Measurements from ENCODE around the gene RASL11A. TPM values are rescaled to one million over a fixed set of nuclear protein-coding genes. Genes with fewer than 3 reads are reported as not detected.

RASL11A gene
- total RNA-seq, 4 donors from 2014 or later = 9.5 to 24.0 (median 18.1) TPM

DNA sequence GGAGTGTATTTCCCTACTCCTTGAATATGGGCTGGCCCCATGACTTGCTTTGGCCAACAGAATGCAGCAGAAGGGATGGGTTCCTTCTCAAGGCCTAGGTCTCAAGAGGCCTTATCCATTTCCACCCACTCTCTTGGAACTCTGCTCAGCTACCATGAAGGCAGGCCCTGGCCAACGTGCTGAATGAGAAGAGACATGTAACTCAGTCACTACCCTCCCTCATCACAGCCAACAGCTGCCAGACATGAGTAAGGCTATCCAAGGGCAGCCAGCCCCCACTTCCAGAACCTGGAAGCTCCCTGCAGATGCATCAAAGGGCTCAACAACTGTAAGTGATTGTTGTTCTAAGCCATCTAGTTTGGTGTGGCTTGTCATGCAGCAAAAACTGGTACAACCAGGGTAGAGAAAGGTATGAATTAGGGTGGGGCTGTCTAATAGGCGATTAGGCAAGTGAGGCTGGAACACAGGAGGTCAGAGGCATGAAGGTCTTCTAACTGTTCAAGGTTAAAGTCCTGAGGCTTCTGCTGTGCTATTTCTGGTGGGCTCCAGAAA, 1.4 kb upstream of the RASL11A start:
- intact Hi-C loops (cut with DNase I; ENCODE audit: low total_unique reads) = no loop called here
- no peak overlapping the region for H3K4me3 ChIP-seq (ENCODE audit: low read depth, poor library complexity, severe bottlenecking)
- WGBS, 2 donors = 37 to 46% methylated on average over 2 of the region's 2 CpGs
- no peak for TF ChIP-seq POLR2A (IDR thresholded peaks at IDR 0.05)
- TF ChIP-seq, protein P1, sequence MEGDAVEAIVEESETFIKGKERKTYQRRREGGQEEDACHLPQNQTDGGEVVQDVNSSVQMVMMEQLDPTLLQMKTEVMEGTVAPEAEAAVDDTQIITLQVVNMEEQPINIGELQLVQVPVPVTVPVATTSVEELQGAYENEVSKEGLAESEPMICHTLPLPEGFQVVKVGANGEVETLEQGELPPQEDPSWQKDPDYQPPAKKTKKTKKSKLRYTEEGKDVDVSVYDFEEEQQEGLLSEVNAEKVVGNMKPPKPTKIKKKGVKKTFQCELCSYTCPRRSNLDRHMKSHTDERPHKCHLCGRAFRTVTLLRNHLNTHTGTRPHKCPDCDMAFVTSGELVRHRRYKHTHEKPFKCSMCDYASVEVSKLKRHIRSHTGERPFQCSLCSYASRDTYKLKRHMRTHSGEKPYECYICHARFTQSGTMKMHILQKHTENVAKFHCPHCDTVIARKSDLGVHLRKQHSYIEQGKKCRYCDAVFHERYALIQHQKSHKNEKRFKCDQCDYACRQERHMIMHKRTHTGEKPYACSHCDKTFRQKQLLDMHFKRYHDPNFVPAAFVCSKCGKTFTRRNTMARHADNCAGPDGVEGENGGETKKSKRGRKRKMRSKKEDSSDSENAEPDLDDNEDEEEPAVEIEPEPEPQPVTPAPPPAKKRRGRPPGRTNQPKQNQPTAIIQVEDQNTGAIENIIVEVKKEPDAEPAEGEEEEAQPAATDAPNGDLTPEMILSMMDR (IDR thresholded peaks at IDR 0.05) = no peak
- DNase-seq (ENCODE audit: low spot score in 2 of 2) = no peak

DNA sequence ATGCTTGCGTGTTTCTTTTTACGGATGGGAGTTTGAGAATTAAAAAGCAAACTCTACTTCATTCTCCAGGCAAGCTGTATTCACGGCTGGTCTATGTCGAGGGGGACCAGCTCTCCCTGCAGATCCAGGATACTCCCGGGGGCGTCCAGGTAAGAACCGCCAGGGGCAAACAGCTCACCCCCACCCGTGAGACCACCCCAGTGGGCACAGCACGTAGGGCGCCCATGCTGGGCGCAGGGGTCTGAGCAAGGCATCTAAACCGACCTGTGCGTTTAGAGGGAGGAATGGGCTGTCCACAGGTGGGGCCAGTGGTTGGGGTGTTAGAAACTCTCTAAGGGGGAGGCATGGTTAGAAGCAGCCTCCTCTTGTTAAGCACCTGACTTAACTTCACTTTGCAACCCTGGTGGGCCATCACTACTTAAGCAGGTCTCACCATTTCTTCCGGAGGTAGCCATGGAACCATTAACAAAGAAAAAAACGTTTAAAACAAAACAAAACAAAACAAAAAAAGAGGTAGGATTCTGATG, 1.0 kb downstream of the RASL11A start:
- TF ChIP-seq POLR2A (IDR thresholded peaks at IDR 0.05) = no peak
- TF ChIP-seq, protein P1 (IDR thresholded peaks at IDR 0.05) = no peak
- WGBS, 2 donors = 46 to 52% methylated on average over 15 of the region's 15 CpGs
- intact Hi-C loops (cut with DNase I; ENCODE audit: low total_unique reads) = no loop called here
- peak overlapping the region; percentile 73 for H3K4me3 ChIP-seq (ENCODE audit: low read depth, poor library complexity, severe bottlenecking)
- no peak for DNase-seq (ENCODE audit: low spot score in 2 of 2)

DNA sequence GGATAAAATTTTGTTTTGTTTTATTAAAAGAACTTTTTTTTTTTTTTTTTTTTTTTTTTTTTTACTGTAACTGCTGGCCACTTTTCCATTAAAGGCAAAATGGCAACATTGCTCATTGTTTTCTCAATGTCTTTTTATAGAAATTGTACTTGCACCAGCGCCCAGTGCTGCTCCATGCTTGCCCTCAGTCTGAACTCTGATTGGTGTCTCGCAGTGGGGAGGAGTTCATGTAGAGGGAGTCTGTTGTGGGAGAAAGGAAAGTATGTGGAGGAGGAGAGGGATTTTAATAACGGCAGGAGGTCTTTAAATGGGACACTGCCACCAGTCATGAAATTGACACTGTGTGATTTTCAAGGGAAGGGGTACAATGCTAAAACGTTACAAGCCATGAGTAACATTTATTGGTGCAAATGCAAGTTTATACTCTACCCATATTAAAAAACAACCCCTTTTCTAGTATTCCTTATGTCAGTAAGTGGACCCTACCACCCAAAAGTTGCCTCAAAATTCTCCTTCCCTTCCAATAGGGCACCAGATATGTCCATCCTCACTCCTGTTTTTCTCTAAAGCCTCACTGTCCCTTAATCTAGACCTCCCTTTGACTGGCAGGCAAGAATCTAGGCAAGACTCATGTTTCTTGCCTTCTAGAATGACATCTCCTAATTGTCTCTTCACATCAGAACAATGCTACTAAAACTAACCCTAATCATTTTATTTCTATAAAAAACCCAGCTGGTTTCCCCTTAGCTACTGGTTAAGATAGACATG, 3.2 kb downstream of the RASL11A start:
- WGBS, 2 donors = 69 to 74% methylated on average over 4 of the region's 4 CpGs
- intact Hi-C loops (cut with DNase I; ENCODE audit: low total_unique reads) = no loop called here
- TF ChIP-seq POLR2A (IDR thresholded peaks at IDR 0.05) = no peak
- TF ChIP-seq, protein P1 (IDR thresholded peaks at IDR 0.05) = no peak
- H3K4me3 ChIP-seq (ENCODE audit: low read depth, poor library complexity, severe bottlenecking) = no peak overlapping the region
- no peak for DNase-seq (ENCODE audit: low spot score in 2 of 2)

DNA sequence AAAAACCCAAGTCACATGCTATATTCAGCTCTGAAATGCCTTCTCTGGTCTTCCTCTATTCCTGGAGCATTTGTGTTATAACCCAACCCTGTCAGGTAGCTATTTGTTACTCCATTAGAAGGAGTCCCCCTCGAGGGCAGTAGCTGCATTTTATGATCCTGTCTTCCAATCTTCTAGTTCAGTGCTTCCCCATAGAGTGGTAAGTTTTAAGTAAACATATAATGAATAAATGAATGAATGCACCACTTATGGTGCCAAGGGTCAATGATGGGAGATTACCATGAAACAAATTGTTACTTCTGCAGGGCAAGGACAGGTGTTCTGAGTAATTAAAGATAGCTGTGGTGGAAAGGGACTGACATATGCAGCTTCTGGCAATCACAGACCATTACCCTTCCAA, 4.0 kb downstream of the RASL11A start:
- no peak for TF ChIP-seq POLR2A (IDR thresholded peaks at IDR 0.05)
- TF ChIP-seq, protein P1 (IDR thresholded peaks at IDR 0.05) = no peak
- WGBS, 2 donors = 27 to 39% methylated on average over 1 of the region's 1 CpG
- DNase-seq (ENCODE audit: low spot score in 2 of 2) = no peak
- intact Hi-C loops (cut with DNase I; ENCODE audit: low total_unique reads) = no loop called here
- H3K4me3 ChIP-seq (ENCODE audit: low read depth, poor library complexity, severe bottlenecking) = no peak overlapping the region

DNA sequence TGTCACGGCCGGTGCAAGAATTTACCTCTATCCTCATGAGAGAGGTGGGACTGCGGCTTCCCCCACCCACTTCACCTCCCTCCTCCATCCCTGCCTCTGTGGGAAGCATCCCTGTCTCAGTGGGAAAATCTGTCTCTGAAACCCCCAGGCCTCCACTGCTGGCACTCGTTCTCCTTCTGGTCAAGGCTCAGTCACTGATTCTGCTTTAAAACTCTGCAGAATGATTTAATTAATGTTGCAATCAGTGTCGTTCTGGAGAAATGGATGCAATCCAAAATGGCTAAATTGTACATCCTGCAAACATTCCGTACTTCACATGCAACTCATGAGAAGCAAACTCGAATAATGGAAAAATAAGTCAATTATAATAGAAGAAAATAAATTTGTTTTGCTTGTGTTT, 5.6 kb downstream of the RASL11A start:
- no peak for DNase-seq (ENCODE audit: low spot score in 2 of 2)
- TF ChIP-seq, protein P1 (IDR thresholded peaks at IDR 0.05) = no peak
- no peak for TF ChIP-seq POLR2A (IDR thresholded peaks at IDR 0.05)
- intact Hi-C loops (cut with DNase I; ENCODE audit: low total_unique reads) = no loop called here
- WGBS, 2 donors = 58 to 63% methylated on average over 7 of the region's 7 CpGs
- H3K4me3 ChIP-seq (ENCODE audit: low read depth, poor library complexity, severe bottlenecking) = no peak overlapping the region
